Heart right ventricle (tissue), 16 donors: ENCODE measurements around the gene ARRB1. TPM values are rescaled to one million over a fixed set of nuclear protein-coding genes. Genes with fewer than 3 reads are reported as not detected.
A peak's percentile ranks its signal among the peaks of the same experiment; 100 is the strongest.

Experiments used
- ATAC-seq, 8 donors: fragments of 200-7000 bp; cut with Tn5 transposase; one replicate each; pipeline ENCODE4 v1.9.1; 2020; ENCODE audit warnings: mild to moderate bottlenecking in 8 of 8, moderate library complexity in 8 of 8, moderate number of reproducible peaks in 1 of 8
- DNase-seq, 2 donors: peaks; one replicate each; pipeline ENCODE4 v3.0.0-alpha.2; 2020
- H3K27ac ChIP-seq, 10 donors: fragments of 200-600 bp; sonication (generic) in 2 of 10; one replicate each; pipeline versions ENCODE4 v1.5.0 to v1.8.0; 2020 to 2022; ENCODE audit warnings: mild to moderate bottlenecking in 3 of 10
- H3K27me3 ChIP-seq, 7 donors: fragments of 200-600 bp; one replicate each; pipeline ENCODE4 v1.8.0; 2021 to 2022; ENCODE audit warnings: mild to moderate bottlenecking in 2 of 7
- H3K36me3 ChIP-seq, 9 donors: fragments of 200-600 bp; sonication (generic) in 1 of 9; one replicate each; pipeline versions ENCODE4 v1.5.0 to v1.8.0; 2020 to 2022; ENCODE audit warnings: mild to moderate bottlenecking in 2 of 9
- H3K4me1 ChIP-seq, 9 donors: fragments of 200-600 bp; sonication (generic) in 1 of 9; one replicate each; pipeline versions ENCODE4 v1.5.0 to v1.8.0; 2020 to 2022; ENCODE audit warnings: mild to moderate bottlenecking in 4 of 9
- H3K4me3 ChIP-seq, 10 donors: fragments of 200-600 bp; sonication (generic) in 2 of 10; one replicate each; pipeline versions ENCODE4 v1.5.0 to v1.8.0; 2020 to 2022; ENCODE audit warnings: mild to moderate bottlenecking in 7 of 10, moderate library complexity in 2 of 10
- H3K9me3 ChIP-seq, 11 donors: fragments of 200-600 bp in 10 of 11; sonication (generic) in 2 of 11; one replicate each; pipeline versions ENCODE4 v1.5.0 to v1.8.0; 2013 to 2022; ENCODE audit warnings: mild to moderate bottlenecking in 2 of 11, control low read depth in 1 of 11, moderate library complexity in 1 of 11
- CTCF ChIP-seq, 9 donors: fragments of 200-600 bp; sonication (generic) in 2 of 9; IDR thresholded peaks; one replicate each; pipeline versions ENCODE4 v1.5.0 to v1.8.0; 2021 to 2022; ENCODE audit warnings: antibody characterized with exemption in 9 of 9, mild to moderate bottlenecking in 5 of 9, moderate library complexity in 1 of 9
- WGBS, 2 donors: extraction: QIAGEN DNeasy Blood & Tissue Kit; methylation state at CpG; one replicate each; pipeline ENCODE4 v1.1.7; 2013; ENCODE audit warnings: inconsistent platforms in 1 of 2; 5-methylcytosine and 5-hydroxymethylcytosine counted together
- intact Hi-C, 10 donors: fragments of 100-400 bp; cut with DNase I; formaldehyde crosslinking; loops; one replicate each; pipeline versions ENCODE4 v1.11.1 to v1.14.2; 2022
- polyA plus RNA-seq, 2 donors: library from polyadenylated mRNA; stranded (reverse); fragments of 200-250 nt; gene quantifications; one replicate each; pipeline ENCODE4 v1.2.3, GENCODE V29; 2013
- total RNA-seq, 10 donors: library from RNA; stranded (reverse); fragmentation: NEBNext Ultra II Directional in 3 of 10; extraction: Animal tissue kit (Norgen Biotek cat#: 25700) in 3 of 10; gene quantifications; one replicate each; pipeline versions ENCODE4 v1.2.1 to v1.2.4, GENCODE V29; 2021 to 2023
- donor health status: Arrhythmogenic right ventricular cardiomyopathy.
- donor health status: ischemic (EF 13 %, LVEDD 7.1; RV severe dilation, severe dysfunction).
- donor health status: healthy with polysubstance abuse.
- donor health status: DM: no; HTN: yes; CAD: no.
- donor health status: DM: no; HTN: no; CAD: no.
- donor health status: ischemic (EF 25% LVEDD 6.9; RV normal size, moderate dysfunction).
- donor health status: ischemic (EF 25% LVEDD 5.7; RV mildly dilated, moderate dysfunction).
- donor health status: healthy.
- donor health status: DM: yes; HTN: yes; CAD: no.
- donor health status: Ischemic cardiomyopathy.
- donor health status: ischemic (EF 35%, LVEDD 5.7; RV mildly dilated, moderate dysfunction).
- donor health status: nonischemic (EF 11% LVEDD 7.7; RV severe dilation, severe dysfunction).
- donor health status: DM: yes; HTN: yes; CAD: no.
- donor health status: PGD.
- donor health status: ischemic (EF 29% LVEDD 5.4; RV normal size, mild dysfunction).
- donor health status: nonischemic (EF 23%, LVEDD 6.1; RV moderate dilation, normal function).

The ARRB1 gene
- total and polyA plus RNA-seq, 12 donors: 8.1 to 33.9 (median 19.9) TPM

GRCh38 chr11:75398906-75399305, 47.4 kb upstream of the ARRB1 start:
- 78 to 83% methylated on average over 8 of the region's 8 CpGs for WGBS, 2 donors
- ATAC-seq (no peak), DNase-seq (no peak)
- intact Hi-C loops: loop anchor here in 2 of 10 donors (10.0 kb wide), 1 partner anchor 46 kb away; no protein-coding TSS in a partner anchor
- no peak for TF ChIP-seq CTCF (IDR thresholded peaks at IDR 0.05)
- H3K36me3 ChIP-seq: peaks cover 0 to 35% (median 23%) of the 10 kb centered on the region in 9 donors
- peaks cover 8 to 41% (median 29%) of the 10 kb centered on the region in 9 donors for H3K4me1 ChIP-seq
- no peaks in the 10 kb centered on the region for H3K27me3 ChIP-seq
- no peaks in the 10 kb centered on the region for H3K9me3 ChIP-seq
- peak overlapping the region in 2 of 10 donors; percentile 83 to 84 for H3K4me3 ChIP-seq
- peak overlapping the region in 4 of 10 donors; percentile 90 to 93 (median 92) for H3K27ac ChIP-seq

GRCh38 chr11:75394085-75394840, 42.8 kb upstream of the ARRB1 start:
- intact Hi-C loops: loop anchor here in 3 of 10 donors (5.0 to 10.0 kb wide), 2 partner anchors 51 to 138 kb away; no protein-coding TSS in a partner anchor
- 78 to 84% methylated on average over 8 of the region's 8 CpGs for WGBS, 2 donors
- no peaks in the 10 kb centered on the region for H3K36me3 ChIP-seq

GRCh38 chr11:75389925-75390324, 38.5 kb upstream of the ARRB1 start:
- intact Hi-C loops: loop anchor here in 9 of 10 donors (2.0 to 10.0 kb wide), 5 partner anchors 55 to 143 kb away; no protein-coding TSS in a partner anchor
- no peak for TF ChIP-seq CTCF (IDR thresholded peaks at IDR 0.05)
- H3K4me1 ChIP-seq: peaks cover 3 to 12% (median 7%) of the 10 kb centered on the region in 9 donors
- no peak overlapping the region for H3K27ac ChIP-seq
- H3K36me3 ChIP-seq: no peaks in the 10 kb centered on the region
- no peaks in the 10 kb centered on the region for H3K27me3 ChIP-seq
- DNase-seq: no peak
- WGBS, 2 donors: 84 to 87% methylated on average over 7 of the region's 7 CpGs
- H3K9me3 ChIP-seq: no peaks in the 10 kb centered on the region
- no peak for ATAC-seq
- no peak overlapping the region for H3K4me3 ChIP-seq

More at GRCh38 chr11:75394085-75394840, 42.8 kb upstream of the ARRB1 start:
- no peak for ATAC-seq
- Histone ChIP-seq H3K9me3 (no peaks in the 10 kb centered on the region), H3K27me3 (no peaks in the 10 kb centered on the region), H3K4me3 (no peak overlapping the region), H3K4me1 (peaks cover 0 to 3% (median 0%) of the 10 kb centered on the region in 9 donors), H3K27ac (no peak overlapping the region)
- no peak for TF ChIP-seq CTCF (IDR thresholded peaks at IDR 0.05)
- no peak for DNase-seq

- no peaks in the 10 kb centered on the region for H3K9me3 ChIP-seq
- H3K36me3 ChIP-seq: no peaks in the 10 kb centered on the region
- TF ChIP-seq CTCF (IDR thresholded peaks at IDR 0.05): no peak
- ATAC-seq (no peak), DNase-seq (no peak)
- no peak overlapping the region for H3K4me3 ChIP-seq
- 77 to 84% methylated on average over 11 of the region's 11 CpGs for WGBS, 2 donors
- H3K27me3 ChIP-seq: no peaks in the 10 kb centered on the region
- H3K4me1 ChIP-seq: peaks cover 3 to 18% (median 7%) of the 10 kb centered on the region in 9 donors
- H3K27ac ChIP-seq: no peak overlapping the region
- intact Hi-C loops: loop anchor here in 8 of 10 donors (2.0 to 10.0 kb wide), 4 partner anchors 64 to 144 kb away; no protein-coding TSS in a partner anchor
Observed at GRCh38 chr11:75389276-75389605, 37.8 kb upstream of the ARRB1 start.
